GM12878 (cell line): ENCODE results near the gene PRKAB1. TPM values are rescaled to one million over a fixed set of nuclear protein-coding genes. Genes with fewer than 3 reads are reported as not detected.

Experiments
- BCL11A ChIP-seq: IDR thresholded peaks from 2 replicates; pipeline ENCODE4 v1.6.1; 2011; ENCODE audit warnings: low read depth, low read length
- FOS ChIP-seq: IDR thresholded peaks from 3 replicates; pipeline ENCODE4 v1.6.1; 2011; ENCODE audit warnings: borderline replicate concordance; ENCODE audit not compliant: insufficient read length; ENCODE audit errors: extremely low read depth
- NFIC ChIP-seq: IDR thresholded peaks from 2 replicates; pipeline ENCODE4 v1.6.1; 2012; ENCODE audit warnings: low read depth, mild to moderate bottlenecking, inconsistent platforms, low read length, moderate library complexity
- NRF1 ChIP-seq: conservative IDR thresholded peaks from 2 replicates; pipeline ENCODE4 v1.6.1; 2011; ENCODE audit warnings: mild to moderate bottlenecking, low read depth, low read length, improper control_type of control experiment
- POLR2AphosphoS5 ChIP-seq: IDR thresholded peaks from 2 replicates; pipeline ENCODE4 v1.6.1; 2011; ENCODE audit warnings: mild to moderate bottlenecking, low read length, inconsistent platforms
- REST ChIP-seq: IDR thresholded peaks from 2 replicates; pipeline ENCODE4 v1.6.1; 2012; ENCODE audit warnings: mild to moderate bottlenecking, low read depth, low read length
- ZNF384 ChIP-seq: IDR thresholded peaks from 2 replicates; pipeline ENCODE4 v1.6.1; 2012; ENCODE audit warnings: low read depth, mild to moderate bottlenecking, low read length, improper control_type of control experiment, borderline replicate concordance
- polyA plus RNA-seq, 11 experiments: library from polyadenylated mRNA; depleted of rRNA in 4 of 11; unstranded in 6 of 11; stranded (reverse) in 5 of 11; fragments of >200 nt; fragmentation: Nextera tagmentation in 4 of 11; fragmentation: Illumina TruSeq in 1 of 11; extraction: Ambion mirVana in 4 of 11; extraction: Trizol in 1 of 11; gene quantifications; 1 replicate in 1 of 11; 2 replicates in 10 of 11; pipeline versions ENCODE4 v1.2.1 to v1.2.3, GENCODE V29; 2011 to 2016; ENCODE audit warnings: inconsistent platforms in 2 of 11, missing spikeins in 2 of 11, low read depth in 1 of 11
- total RNA-seq, 4 experiments: library from RNA; depleted of rRNA in 3 of 4; stranded (reverse); fragments of >200 nt in 3 of 4; fragmentation: Illumina TruSeq in 1 of 4; extraction: Trizol in 1 of 4; gene quantifications; 2 replicates each; pipeline versions ENCODE4 v1.2.1 to v1.2.3, GENCODE V29; 2013 to 2021
- TF ChIP-seq, protein P1 (sequence below): IDR thresholded peaks from 2 replicates; pipeline ENCODE4 v1.6.1; 2012; ENCODE audit warnings: low read length, inconsistent platforms
- TF ChIP-seq, protein P2 (sequence below): fragments of 450-650 bp; IDR thresholded peaks from 2 replicates; pipeline ENCODE4 v1.6.1; 2018; ENCODE audit warnings: mild to moderate bottlenecking, low read depth, moderate library complexity; ENCODE audit not compliant: partially characterized antibody

PRKAB1 gene
- total and polyA plus RNA-seq, 10 of the 15 experiments (the other 5 are each of a cell fraction or from before 2014, with no cell fraction given) = 24.6 to 85.0 (median 50.6) TPM

DNA sequence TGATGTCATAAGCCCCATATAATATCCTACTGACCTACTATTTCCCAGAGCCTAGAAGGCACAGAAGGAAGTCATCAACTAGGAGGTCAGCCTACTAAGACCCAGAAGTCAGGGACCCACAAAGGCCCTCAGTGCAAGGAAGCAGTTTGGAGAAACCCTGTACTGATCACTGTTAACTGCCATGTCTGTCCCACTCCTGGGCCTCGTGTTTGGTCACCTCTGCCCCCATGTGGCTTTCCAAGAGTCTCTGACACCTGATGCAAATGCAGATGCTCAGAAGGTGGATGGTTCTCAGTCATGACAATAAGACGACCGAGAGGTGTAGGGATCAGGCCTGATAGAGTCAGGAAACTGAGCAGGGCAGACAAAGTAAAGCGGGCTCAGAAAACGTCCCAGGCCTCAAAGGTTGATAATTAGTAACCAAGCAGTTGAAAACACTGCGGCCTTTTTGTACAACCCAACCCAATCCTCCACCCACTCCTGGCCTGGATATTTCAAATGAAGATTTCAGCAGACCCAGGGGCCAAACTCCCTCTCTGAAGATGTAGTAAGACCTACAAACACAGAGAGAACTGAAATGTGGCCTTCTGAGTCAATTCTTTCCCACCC, 23.4 kb downstream of the PRKAB1 start (continued):
- no peak for TF ChIP-seq REST
- no peak for TF ChIP-seq NRF1
- no peak for TF ChIP-seq FOS
- TF ChIP-seq, protein P1, sequence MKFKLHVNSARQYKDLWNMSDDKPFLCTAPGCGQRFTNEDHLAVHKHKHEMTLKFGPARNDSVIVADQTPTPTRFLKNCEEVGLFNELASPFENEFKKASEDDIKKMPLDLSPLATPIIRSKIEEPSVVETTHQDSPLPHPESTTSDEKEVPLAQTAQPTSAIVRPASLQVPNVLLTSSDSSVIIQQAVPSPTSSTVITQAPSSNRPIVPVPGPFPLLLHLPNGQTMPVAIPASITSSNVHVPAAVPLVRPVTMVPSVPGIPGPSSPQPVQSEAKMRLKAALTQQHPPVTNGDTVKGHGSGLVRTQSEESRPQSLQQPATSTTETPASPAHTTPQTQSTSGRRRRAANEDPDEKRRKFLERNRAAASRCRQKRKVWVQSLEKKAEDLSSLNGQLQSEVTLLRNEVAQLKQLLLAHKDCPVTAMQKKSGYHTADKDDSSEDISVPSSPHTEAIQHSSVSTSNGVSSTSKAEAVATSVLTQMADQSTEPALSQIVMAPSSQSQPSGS = no peak
- no peak for TF ChIP-seq NFIC
- TF ChIP-seq, protein P2, sequence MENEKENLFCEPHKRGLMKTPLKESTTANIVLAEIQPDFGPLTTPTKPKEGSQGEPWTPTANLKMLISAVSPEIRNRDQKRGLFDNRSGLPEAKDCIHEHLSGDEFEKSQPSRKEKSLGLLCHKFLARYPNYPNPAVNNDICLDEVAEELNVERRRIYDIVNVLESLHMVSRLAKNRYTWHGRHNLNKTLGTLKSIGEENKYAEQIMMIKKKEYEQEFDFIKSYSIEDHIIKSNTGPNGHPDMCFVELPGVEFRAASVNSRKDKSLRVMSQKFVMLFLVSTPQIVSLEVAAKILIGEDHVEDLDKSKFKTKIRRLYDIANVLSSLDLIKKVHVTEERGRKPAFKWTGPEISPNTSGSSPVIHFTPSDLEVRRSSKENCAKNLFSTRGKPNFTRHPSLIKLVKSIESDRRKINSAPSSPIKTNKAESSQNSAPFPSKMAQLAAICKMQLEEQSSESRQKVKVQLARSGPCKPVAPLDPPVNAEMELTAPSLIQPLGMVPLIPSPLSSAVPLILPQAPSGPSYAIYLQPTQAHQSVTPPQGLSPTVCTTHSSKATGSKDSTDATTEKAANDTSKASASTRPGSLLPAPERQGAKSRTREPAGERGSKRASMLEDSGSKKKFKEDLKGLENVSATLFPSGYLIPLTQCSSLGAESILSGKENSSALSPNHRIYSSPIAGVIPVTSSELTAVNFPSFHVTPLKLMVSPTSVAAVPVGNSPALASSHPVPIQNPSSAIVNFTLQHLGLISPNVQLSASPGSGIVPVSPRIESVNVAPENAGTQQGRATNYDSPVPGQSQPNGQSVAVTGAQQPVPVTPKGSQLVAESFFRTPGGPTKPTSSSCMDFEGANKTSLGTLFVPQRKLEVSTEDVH = no peak
- TF ChIP-seq POLR2AphosphoS5 = no peak
- TF ChIP-seq BCL11A = no peak
- no peak for TF ChIP-seq ZNF384
